Neural cell (in vitro differentiated cells): ENCODE measurements around the gene MARK4. TPM values are rescaled to one million over a fixed set of nuclear protein-coding genes. Genes with fewer than 3 reads are reported as not detected.

Experiments used
- H2AFZ ChIP-seq: fragments of 200-600, 300-800 bp; sonication (generic), shearing (Covaris generic); 2 replicates; pipeline ENCODE4 v1.6.0; 2014; ENCODE audit warnings: low read depth, mild to moderate bottlenecking, antibody characterized with exemption, low read length, moderate library complexity
- H3F3A ChIP-seq: fragments of 200-600 bp; shearing (Covaris generic); 2 replicates; pipeline ENCODE4 v1.6.1; 2016; ENCODE audit warnings: mild to moderate bottlenecking, moderate library complexity, mixed read lengths, antibody characterized with exemption, low read length; ENCODE audit not compliant: insufficient read depth, poor library complexity, severe bottlenecking
- H3K27ac ChIP-seq: fragments of 200-600, 300-800 bp; sonication (generic), shearing (Covaris generic); 2 replicates; pipeline ENCODE4 v1.5.1; 2014; ENCODE audit warnings: mild to moderate bottlenecking, low read length, moderate library complexity
- H3K27me3 ChIP-seq: fragments of 300-800, 200-600 bp; sonication (generic), shearing (Covaris generic); 2 replicates; pipeline ENCODE4 v1.6.0; 2014; ENCODE audit warnings: mild to moderate bottlenecking, low read depth, low read length, moderate library complexity; ENCODE audit not compliant: insufficient read depth
- H3K36me3 ChIP-seq: fragments of 300-800, 200-600 bp; sonication (generic), shearing (Covaris generic); 2 replicates; pipeline ENCODE4 v1.5.1; 2014; ENCODE audit warnings: mild to moderate bottlenecking, antibody characterized with exemption, low read length, moderate library complexity; ENCODE audit not compliant: insufficient read depth
- H3K4me2 ChIP-seq: fragments of 300-800, 200-600 bp; sonication (generic), shearing (Covaris generic); 2 replicates; pipeline ENCODE4 v1.6.0; 2014; ENCODE audit warnings: mild to moderate bottlenecking, low read length
- H3K4me3 ChIP-seq: fragments of 300-800, 200-600 bp; sonication (generic), shearing (Covaris generic); 2 replicates; pipeline ENCODE4 v1.5.1; 2014; ENCODE audit warnings: mild to moderate bottlenecking, low read length, moderate library complexity
- H3K79me2 ChIP-seq: fragments of 200-600 bp; shearing (Covaris generic); replicated peaks from 2 replicates; pipeline ENCODE4 v1.6.0; 2014; ENCODE audit warnings: mild to moderate bottlenecking, low read length, moderate library complexity; ENCODE audit not compliant: insufficient read depth
- H3K9ac ChIP-seq: fragments of 300-800, 200-600 bp; sonication (generic), shearing (Covaris generic); 2 replicates; pipeline ENCODE4 v1.6.1; 2016; ENCODE audit warnings: mild to moderate bottlenecking, low read length, mixed read lengths
- H3K9me2 ChIP-seq: fragments of 200-600 bp; shearing (Covaris generic); 2 replicates; pipeline ENCODE4 v1.6.1; 2016; ENCODE audit warnings: mild to moderate bottlenecking, low read length, mixed read lengths; ENCODE audit not compliant: insufficient read depth
- H3K9me3 ChIP-seq: fragments of 200-600, 300-800 bp; sonication (generic), shearing (Covaris generic); 2 replicates; pipeline ENCODE4 v1.6.1; 2016; ENCODE audit warnings: mild to moderate bottlenecking, mixed run types, low read length, moderate library complexity, mixed read lengths
- H4K20me1 ChIP-seq: fragments of 200-600 bp; shearing (Covaris generic); 2 replicates; pipeline ENCODE4 v1.6.1; 2016; ENCODE audit warnings: mild to moderate bottlenecking, mixed run types; ENCODE audit not compliant: insufficient read depth
- CTCF ChIP-seq: fragments of 450-650 bp; IDR thresholded peaks from 2 replicates; pipeline ENCODE4 v1.5.1; 2014; ENCODE audit warnings: antibody characterized with exemption, mild to moderate bottlenecking, moderate library complexity; ENCODE audit not compliant: poor library complexity, severe bottlenecking
- EP300 ChIP-seq: fragments of 450-650 bp; conservative IDR thresholded peaks from 2 replicates; pipeline ENCODE4 v1.6.1; 2014; ENCODE audit warnings: antibody characterized with exemption, mild to moderate bottlenecking, moderate library complexity; ENCODE audit not compliant: poor library complexity, severe bottlenecking
- EZH2 ChIP-seq: fragments of 200-600, 300-800 bp; shearing (Covaris generic), sonication (generic); IDR thresholded peaks from 2 replicates; pipeline ENCODE4 v1.6.1; 2014; ENCODE audit warnings: antibody characterized with exemption, low read length, borderline replicate concordance, mild to moderate bottlenecking; ENCODE audit not compliant: insufficient read depth, poor library complexity, severe bottlenecking
- MXI1 ChIP-seq: fragments of 450-650 bp; conservative IDR thresholded peaks from 2 replicates; pipeline ENCODE4 v1.6.1; 2014; ENCODE audit warnings: antibody characterized with exemption, mild to moderate bottlenecking; ENCODE audit not compliant: poor library complexity, severe bottlenecking
- POLR2AphosphoS5 ChIP-seq: IDR thresholded peaks from 2 replicates; pipeline ENCODE4 v1.6.1; 2012
- RAD21 ChIP-seq: fragments of 450-650 bp; conservative IDR thresholded peaks from 2 replicates; pipeline ENCODE4 v1.6.1; 2014; ENCODE audit warnings: antibody characterized with exemption, mild to moderate bottlenecking, moderate library complexity
- REST ChIP-seq: IDR thresholded peaks from 2 replicates; pipeline ENCODE4 v1.6.1; 2012; ENCODE audit warnings: borderline replicate concordance
- SMC3 ChIP-seq: fragments of 450-650 bp; conservative IDR thresholded peaks from 2 replicates; pipeline ENCODE4 v1.6.1; 2014; ENCODE audit warnings: antibody characterized with exemption, mild to moderate bottlenecking, moderate library complexity; ENCODE audit not compliant: poor library complexity
- TAF1 ChIP-seq: IDR thresholded peaks from 2 replicates; pipeline ENCODE4 v1.6.1; 2012; ENCODE audit warnings: low read depth
- polyA plus RNA-seq: library from polyadenylated mRNA; depleted of rRNA; stranded (reverse); fragments of >200 nt; gene quantifications from 2 replicates; pipeline ENCODE4 v1.2.3, GENCODE V29; 2014

MARK4 gene
- polyA plus RNA-seq, 1 donor from 2014 or later: 11.6 TPM

- no peak overlapping the region for H3K4me3 ChIP-seq
- no peaks in the 10 kb centered on the region for H3K9me2 ChIP-seq
- H3K36me3 ChIP-seq: no peaks in the 10 kb centered on the region
- H3F3A ChIP-seq: no peaks in the 10 kb centered on the region
- no peak for TF ChIP-seq MXI1
- TF ChIP-seq CTCF: no peak
- TF ChIP-seq SMC3: no peak
- TF ChIP-seq TAF1: no peak
- TF ChIP-seq EZH2: no peak
- TF ChIP-seq REST: no peak
- TF ChIP-seq RAD21: no peak
- no peak for TF ChIP-seq POLR2AphosphoS5
- TF ChIP-seq EP300: no peak
- H3K9ac ChIP-seq: no peak overlapping the region
- no peak overlapping the region for H2AFZ ChIP-seq
- no peaks in the 10 kb centered on the region for H3K27me3 ChIP-seq
- H3K79me2 ChIP-seq: no peaks in the 10 kb centered on the region
- no peaks in the 10 kb centered on the region for H4K20me1 ChIP-seq
- no peak overlapping the region for H3K27ac ChIP-seq
- no peak overlapping the region for H3K4me2 ChIP-seq
- H3K9me3 ChIP-seq: no peaks in the 10 kb centered on the region
These were observed 45.3 kb upstream of the MARK4 start for GRCh38 chr19:45205810-45206209.

GRCh38 chr19:45206328-45206727 lies 44.7 kb upstream of the MARK4 start:
- H3K9me3 ChIP-seq: no peaks in the 10 kb centered on the region
- no peak overlapping the region for H2AFZ ChIP-seq
- TF ChIP-seq CTCF (no peak), EZH2 (no peak), SMC3 (no peak), POLR2AphosphoS5 (no peak), REST (no peak), EP300 (no peak), MXI1 (no peak), TAF1 (no peak), RAD21 (no peak)
- H3K79me2 ChIP-seq: no peaks in the 10 kb centered on the region
- H3K9me2 ChIP-seq: no peaks in the 10 kb centered on the region
- H3K9ac ChIP-seq: no peak overlapping the region
- H3K27me3 ChIP-seq: no peaks in the 10 kb centered on the region
- no peaks in the 10 kb centered on the region for H3K36me3 ChIP-seq
- H3K27ac ChIP-seq: no peak overlapping the region
- no peaks in the 10 kb centered on the region for H3F3A ChIP-seq
- H3K4me3 ChIP-seq: no peak overlapping the region
- H3K4me2 ChIP-seq: no peak overlapping the region
- H4K20me1 ChIP-seq: no peaks in the 10 kb centered on the region
